Esophagus muscularis mucosa (tissue), 4 donors: ENCODE data around the gene ZNF516. TPM values are rescaled to one million over a fixed set of nuclear protein-coding genes. Genes with fewer than 3 reads are reported as not detected.

Experiments used
- DNase-seq: peaks from one replicate; pipeline ENCODE4 v3.0.0-alpha.2; 2017; ENCODE audit errors: extremely low spot score
- H3K27ac ChIP-seq, 4 donors: fragments of 200-600 bp; sonication (generic); replicated peaks in 1 of 4; 1 replicate in 3 of 4; 2 replicates in 1 of 4; pipeline ENCODE4 v1.5.1; 2016 to 2019; ENCODE audit warnings: mild to moderate bottlenecking in 1 of 4
- H3K27me3 ChIP-seq, 4 donors: fragments of 200-600 bp; sonication (generic); one replicate each; pipeline versions ENCODE4 v1.5.1 to v1.6.0; 2016 to 2019
- H3K36me3 ChIP-seq, 4 donors: fragments of 200-600 bp; sonication (generic); one replicate each; pipeline ENCODE4 v1.5.1; 2016 to 2019
- H3K4me1 ChIP-seq, 4 donors: fragments of 200-600 bp; sonication (generic); one replicate each; pipeline ENCODE4 v1.5.1; 2016 to 2019
- H3K4me3 ChIP-seq, 4 donors: fragments of 200-600 bp; sonication (generic); 1 replicate in 2 of 4; 2 replicates in 2 of 4; pipeline ENCODE4 v1.5.1; 2016 to 2019; ENCODE audit warnings: mild to moderate bottlenecking in 4 of 4, moderate library complexity in 1 of 4
- H3K9me3 ChIP-seq, 4 donors: fragments of 200-600 bp; sonication (generic); 1 replicate in 3 of 4; 2 replicates in 1 of 4; pipeline ENCODE4 v1.5.1; 2016 to 2019
- EP300 ChIP-seq: sonication (generic); formaldehyde crosslinking; IDR thresholded peaks from one replicate; pipeline ENCODE4 v1.6.1; 2017; ENCODE audit warnings: antibody characterized with exemption
- POLR2A ChIP-seq: fragments of 450-650 bp; IDR thresholded peaks from one replicate; pipeline ENCODE4 v1.6.1; 2017; ENCODE audit warnings: antibody characterized with exemption, moderate library complexity, mild to moderate bottlenecking, low read depth
- POLR2AphosphoS5 ChIP-seq, 2 donors: sonication (generic); formaldehyde crosslinking; IDR thresholded peaks; one replicate each; pipeline ENCODE4 v1.6.1; 2017; ENCODE audit warnings: antibody characterized with exemption in 2 of 2
- WGBS: methylation state at CpG from one replicate; pipeline ENCODE4 v1.1.5; 2018; 5-methylcytosine and 5-hydroxymethylcytosine counted together
- intact Hi-C: fragments of 100-400 bp; cut with DNase I; formaldehyde crosslinking; loops from one replicate; pipeline ENCODE4 v1.15.1; 2023
- total RNA-seq, 4 donors: library from RNA; depleted of rRNA; stranded (reverse); fragments of >200 nt; gene quantifications; one replicate each; pipeline versions ENCODE4 v1.1.0 to v1.2.1, GENCODE V29; 2016
- TF ChIP-seq, protein P1 (sequence below), 3 experiments: fragments of 200-600 bp in 2 of 3; fragments of 450-650 bp in 1 of 3; sonication (generic) in 2 of 3; IDR thresholded peaks; one replicate each; pipeline ENCODE4 v1.5.1; 2017 to 2019; ENCODE audit warnings: antibody characterized with exemption in 3 of 3, mild to moderate bottlenecking in 2 of 3, moderate library complexity in 1 of 3

ZNF516 gene
- total RNA-seq, 4 donors from 2014 or later = 28.5 to 44.9 (median 35.8) TPM

DNA sequence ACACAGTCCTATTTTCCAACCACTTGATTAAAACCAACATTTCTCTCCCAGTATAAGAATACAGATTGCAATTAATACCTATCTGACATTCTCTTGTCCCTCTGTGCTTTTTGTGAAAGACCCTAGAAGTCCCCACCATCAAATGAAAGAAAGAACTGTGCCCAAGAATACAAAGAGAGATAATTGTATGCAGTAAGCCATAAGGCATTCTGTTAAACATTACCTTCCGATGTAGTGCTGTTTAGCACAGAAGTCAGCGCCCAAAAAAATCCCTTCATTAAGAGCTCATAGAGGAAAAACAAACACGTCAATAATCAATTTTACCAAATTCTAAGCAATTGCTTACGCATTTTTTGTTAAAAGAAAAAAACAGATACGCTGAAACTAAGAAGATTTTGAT is 41.1 kb downstream of the ZNF516 start:
- Histone ChIP-seq H3K27ac (peak overlapping the region in 1 of 4 donors; percentile 90), H3K27me3 (no peaks in the 10 kb centered on the region), H3K4me1 (peaks cover 30 to 92% (median 78%) of the 10 kb centered on the region in 4 donors), H3K4me3 (no peak overlapping the region), H3K36me3 (peaks cover 0 to 6% (median 0%) of the 10 kb centered on the region in 4 donors), H3K9me3 (no peaks in the 10 kb centered on the region)
- intact Hi-C loops = loop anchor here (5.0 kb wide), 1 partner anchor 33 kb away; no protein-coding TSS in a partner anchor
- DNase-seq = no peak
- 81% methylated on average over 5 of the region's 5 CpGs for WGBS
- TF ChIP-seq, protein P1, sequence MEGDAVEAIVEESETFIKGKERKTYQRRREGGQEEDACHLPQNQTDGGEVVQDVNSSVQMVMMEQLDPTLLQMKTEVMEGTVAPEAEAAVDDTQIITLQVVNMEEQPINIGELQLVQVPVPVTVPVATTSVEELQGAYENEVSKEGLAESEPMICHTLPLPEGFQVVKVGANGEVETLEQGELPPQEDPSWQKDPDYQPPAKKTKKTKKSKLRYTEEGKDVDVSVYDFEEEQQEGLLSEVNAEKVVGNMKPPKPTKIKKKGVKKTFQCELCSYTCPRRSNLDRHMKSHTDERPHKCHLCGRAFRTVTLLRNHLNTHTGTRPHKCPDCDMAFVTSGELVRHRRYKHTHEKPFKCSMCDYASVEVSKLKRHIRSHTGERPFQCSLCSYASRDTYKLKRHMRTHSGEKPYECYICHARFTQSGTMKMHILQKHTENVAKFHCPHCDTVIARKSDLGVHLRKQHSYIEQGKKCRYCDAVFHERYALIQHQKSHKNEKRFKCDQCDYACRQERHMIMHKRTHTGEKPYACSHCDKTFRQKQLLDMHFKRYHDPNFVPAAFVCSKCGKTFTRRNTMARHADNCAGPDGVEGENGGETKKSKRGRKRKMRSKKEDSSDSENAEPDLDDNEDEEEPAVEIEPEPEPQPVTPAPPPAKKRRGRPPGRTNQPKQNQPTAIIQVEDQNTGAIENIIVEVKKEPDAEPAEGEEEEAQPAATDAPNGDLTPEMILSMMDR (IDR thresholded peaks at IDR 0.05) = no peak
- no peak for TF ChIP-seq POLR2A
- no peak for TF ChIP-seq POLR2AphosphoS5 (IDR thresholded peaks at IDR 0.05)
- TF ChIP-seq EP300 = no peak

DNA sequence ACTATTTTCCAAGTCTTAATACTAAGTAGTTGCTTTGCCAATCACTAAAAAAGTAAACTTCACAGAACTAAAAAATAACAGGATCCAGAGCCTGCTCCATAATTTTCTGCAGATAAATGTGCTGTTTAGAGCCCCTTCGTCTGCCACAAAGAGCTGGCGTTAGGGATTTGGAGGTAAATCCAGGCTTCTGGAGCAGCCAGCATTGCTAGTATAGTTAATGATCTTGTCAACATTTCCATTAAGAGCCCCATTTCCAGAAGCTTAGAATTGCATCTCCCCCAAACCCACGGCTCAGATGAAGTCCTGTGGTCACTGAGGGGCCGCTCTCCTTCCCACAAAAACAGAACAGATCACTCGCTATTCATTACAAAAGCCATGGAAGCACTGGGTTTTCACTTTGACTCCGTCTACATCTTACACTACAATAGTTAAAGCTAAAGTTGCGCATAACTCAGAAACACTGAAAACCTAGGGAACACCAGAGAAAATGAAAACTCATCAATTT is 41.9 kb downstream of the ZNF516 start:
- H3K4me1 ChIP-seq = peaks cover 36 to 92% (median 81%) of the 10 kb centered on the region in 4 donors

DNA sequence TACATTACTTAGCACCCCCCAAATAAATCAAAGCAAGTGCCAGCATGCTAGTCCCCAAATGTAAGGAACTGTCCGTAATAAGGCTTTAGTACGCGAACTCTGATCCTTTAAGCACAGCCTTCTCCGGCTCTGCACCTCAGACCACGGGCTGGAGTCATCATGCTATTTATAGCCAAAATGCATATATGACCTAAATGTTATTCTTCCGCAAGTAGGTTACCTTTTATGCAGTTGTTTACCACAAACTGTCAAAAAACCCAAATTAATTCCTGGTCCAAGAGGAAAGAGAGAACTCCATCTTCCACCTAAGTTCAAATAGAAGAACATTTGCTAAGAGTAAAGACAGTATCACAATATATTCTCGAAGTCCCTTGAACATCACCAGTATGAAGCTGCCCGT is 42.7 kb downstream of the ZNF516 start:
- WGBS = 39% methylated on average over 8 of the region's 8 CpGs
- peaks cover 36 to 93% (median 85%) of the 10 kb centered on the region in 4 donors for H3K4me1 ChIP-seq
- no peak for TF ChIP-seq POLR2A
- TF ChIP-seq, protein P1 (IDR thresholded peaks at IDR 0.05) = no peak
- TF ChIP-seq EP300 = no peak
- TF ChIP-seq POLR2AphosphoS5 (IDR thresholded peaks at IDR 0.05) = peak in 1 of 2 donors; percentile 9

More for the DNA sequence above, 41.9 kb downstream of the ZNF516 start:
- intact Hi-C loops = loop anchor here (5.0 kb wide), 1 partner anchor 34 kb away; no protein-coding TSS in a partner anchor
- H3K36me3 ChIP-seq = no peaks in the 10 kb centered on the region
- no peaks in the 10 kb centered on the region for H3K27me3 ChIP-seq
- no peak overlapping the region for H3K4me3 ChIP-seq
- 69% methylated on average over 7 of the region's 7 CpGs for WGBS
- H3K27ac ChIP-seq = peak overlapping the region; percentile 82 to 90 (median 86)
- no peak for DNase-seq
- no peaks in the 10 kb centered on the region for H3K9me3 ChIP-seq
- TF ChIP-seq POLR2AphosphoS5 (IDR thresholded peaks at IDR 0.05) (no peak), POLR2A (no peak), EP300 (no peak)
- TF ChIP-seq, protein P1 (IDR thresholded peaks at IDR 0.05) = no peak

DNA sequence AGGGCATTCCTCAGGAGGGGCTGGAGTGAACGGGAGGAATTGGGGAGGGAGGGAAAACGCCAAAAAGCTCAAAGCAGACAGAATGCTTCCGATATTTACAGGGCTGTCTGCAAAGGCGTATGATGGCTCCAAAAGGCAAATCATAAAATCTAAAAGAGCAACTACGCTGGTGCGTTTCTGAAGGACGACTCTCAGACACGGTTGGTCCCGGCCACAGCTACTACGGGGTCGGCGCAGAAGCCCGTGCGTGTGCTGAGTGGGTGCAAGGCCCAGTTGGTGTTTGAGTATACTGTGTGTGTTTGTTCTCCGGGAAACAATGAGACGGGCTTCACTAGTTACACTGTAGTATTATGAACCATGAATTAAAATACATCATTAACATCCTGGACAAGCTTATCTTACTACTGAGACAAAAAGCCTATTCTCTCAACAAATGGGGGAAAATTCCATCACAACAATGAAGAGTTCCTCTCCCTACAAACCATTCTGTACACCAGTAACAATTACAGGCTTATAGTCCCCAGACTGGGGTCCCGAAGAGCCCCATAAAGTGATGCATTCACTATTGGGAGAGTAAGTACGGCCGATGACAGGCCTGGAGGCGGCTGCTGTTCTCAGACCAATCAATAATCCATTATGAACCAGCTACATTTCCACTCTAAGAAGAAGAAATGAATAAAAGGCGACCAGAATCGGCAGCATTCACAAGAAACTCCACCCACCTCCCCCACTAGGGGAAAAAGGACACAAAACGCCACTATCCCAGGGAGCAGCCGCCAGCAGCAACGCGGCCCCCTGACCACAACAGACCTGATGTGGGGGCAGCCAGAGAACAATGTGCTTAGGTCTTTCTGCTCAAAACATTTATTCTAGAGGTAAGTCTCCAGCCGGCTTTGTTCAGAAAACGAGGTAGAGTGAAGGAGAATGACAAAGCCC is 43.4 kb downstream of the ZNF516 start:
- Histone ChIP-seq H3K27ac (peak overlapping the region; percentile 82 to 90 (median 86)), H3K36me3 (no peaks in the 10 kb centered on the region), H3K4me1 (peaks cover 43 to 93% (median 87%) of the 10 kb centered on the region in 4 donors), H3K9me3 (no peaks in the 10 kb centered on the region), H3K4me3 (peak overlapping the region; percentile 58 to 70 (median 64)), H3K27me3 (no peaks in the 10 kb centered on the region)
- intact Hi-C loops = loop anchor here (5.0 kb wide), 1 partner anchor 36 kb away; no protein-coding TSS in a partner anchor
- TF ChIP-seq, protein P1 (IDR thresholded peaks at IDR 0.05) = peak in 1 of 3 experiments; percentile 15
- TF ChIP-seq POLR2AphosphoS5 (IDR thresholded peaks at IDR 0.05) (no peak), POLR2A (no peak)
- WGBS = 19% methylated on average over 26 of the region's 28 CpGs
- DNase-seq = no peak

More for the DNA sequence above, 42.7 kb downstream of the ZNF516 start:
- peak overlapping the region in 3 of 4 donors; percentile 58 to 70 (median 63) for H3K4me3 ChIP-seq
- peak overlapping the region; percentile 82 to 90 (median 86) for H3K27ac ChIP-seq
- H3K36me3 ChIP-seq = no peaks in the 10 kb centered on the region
- H3K9me3 ChIP-seq = no peaks in the 10 kb centered on the region
- no peaks in the 10 kb centered on the region for H3K27me3 ChIP-seq
- intact Hi-C loops = loop anchor here (5.0 kb wide), 1 partner anchor 35 kb away; no protein-coding TSS in a partner anchor
- no peak for DNase-seq
